OCI-LY7 (cell line): ENCODE measurements around the gene MAGEB17. TPM values are rescaled to one million over a fixed set of nuclear protein-coding genes. Genes with fewer than 3 reads are reported as not detected.

Experiments
- BruUV-seq: library from RNA; stranded (reverse); fragments of 400-500 nt; replicated peaks from 2 replicates; lab custom pipeline; 2021; lab: Mats Ljungman, UMichigan
- CTCF ChIA-PET: fragments of 300-600 bp; sonication (Branson Sonifier 250); formaldehyde crosslinking; loops from one replicate; lab custom pipeline; 2022; ENCODE audit warnings: antibody characterized with exemption; ENCODE audit not compliant: unreplicated experiment; lab: Charles Lee
- POLR2A ChIA-PET: fragments of 300-600 bp; sonication (Branson Sonifier 250); formaldehyde crosslinking; loops from one replicate; lab custom pipeline; 2022; ENCODE audit warnings: antibody characterized with exemption; lab: Charles Lee
- DNase-seq: peaks from one replicate; pipeline ENCODE4 v3.0.0-alpha.2; 2015; ENCODE audit warnings: low spot score
- H2AFZ ChIP-seq: fragments of 200-600 bp; sonication (generic), shearing (Covaris generic); 2 replicates; pipeline ENCODE4 v1.6.1; 2014; ENCODE audit warnings: mild to moderate bottlenecking, antibody characterized with exemption, low read length, moderate library complexity
- H3K27ac ChIP-seq: fragments of 200-600 bp; sonication (generic); 2 replicates; pipeline ENCODE4 v1.5.1; 2014; ENCODE audit warnings: mixed run types, low read depth, mild to moderate bottlenecking, moderate library complexity, low read length, inconsistent platforms; ENCODE audit not compliant: poor library complexity, severe bottlenecking
- H3K36me3 ChIP-seq: fragments of 200-600 bp; sonication (generic); 2 replicates; pipeline ENCODE4 v1.6.1; 2014; ENCODE audit warnings: mild to moderate bottlenecking, antibody characterized with exemption, low read length, moderate library complexity, mixed read lengths; ENCODE audit not compliant: insufficient read depth
- H3K4me1 ChIP-seq: fragments of 200-600 bp; sonication (generic); 2 replicates; pipeline ENCODE4 v1.5.1; 2014; ENCODE audit warnings: mild to moderate bottlenecking, low read length; ENCODE audit not compliant: insufficient read depth, poor library complexity, severe bottlenecking
- H3K4me2 ChIP-seq: fragments of 200-600 bp; sonication (generic); 2 replicates; pipeline ENCODE4 v1.6.1; 2014; ENCODE audit warnings: mild to moderate bottlenecking, low read length
- H3K4me3 ChIP-seq: fragments of 200-600 bp; sonication (generic); 2 replicates; pipeline ENCODE4 v1.5.1; 2014; ENCODE audit warnings: mild to moderate bottlenecking, low read depth, low read length; ENCODE audit not compliant: poor library complexity, severe bottlenecking
- H3K79me2 ChIP-seq: fragments of 200-600 bp; sonication (generic); 2 replicates; pipeline ENCODE4 v1.6.1; 2016; ENCODE audit warnings: low read depth, mild to moderate bottlenecking, low read length, moderate library complexity, mixed read lengths; ENCODE audit not compliant: insufficient read depth
- H3K9me2 ChIP-seq: fragments of 200-600 bp; sonication (generic); 2 replicates; pipeline ENCODE4 v1.6.1; 2016; ENCODE audit warnings: mild to moderate bottlenecking, low read length, mixed read lengths; ENCODE audit not compliant: insufficient read depth
- H3K9me3 ChIP-seq: fragments of 200-600 bp; sonication (generic); 2 replicates; pipeline ENCODE4 v1.6.1; 2014; ENCODE audit warnings: mild to moderate bottlenecking, mixed run types, low read length, mixed read lengths
- H4K20me1 ChIP-seq: fragments of 200-600 bp; sonication (generic); 2 replicates; pipeline ENCODE4 v1.6.1; 2014; ENCODE audit warnings: mild to moderate bottlenecking, antibody characterized with exemption, low read length, moderate library complexity, mixed read lengths; ENCODE audit not compliant: insufficient read depth
- EZH2phosphoT487 ChIP-seq: fragments of 200-600 bp; sonication (generic); IDR thresholded peaks from 2 replicates; pipeline ENCODE4 v1.6.1; 2018; ENCODE audit warnings: low read depth, borderline replicate concordance, mild to moderate bottlenecking, mixed run types, antibody characterized with exemption, low read length, moderate library complexity, mixed read lengths
- intact Hi-C: fragments of 100-400 bp; cut with micrococcal nuclease; formaldehyde crosslinking; loops from one replicate; pipeline ENCODE4 v1.10.0; 2022; ENCODE audit not compliant: unreplicated experiment
- total RNA-seq, 2 experiments: library from RNA; depleted of rRNA in 1 of 2; stranded (reverse); fragments of >200 nt in 1 of 2; shearing (Covaris generic) in 1 of 2; gene quantifications; 2 replicates each; pipeline ENCODE4 v1.2.3, GENCODE V29; 2014 to 2022
- TF ChIP-seq, protein P1 (sequence below): fragments of 200-600 bp; sonication (generic); conservative IDR thresholded peaks from 2 replicates; pipeline ENCODE4 v1.5.1; 2014; ENCODE audit warnings: mild to moderate bottlenecking, antibody characterized with exemption, low read length, moderate library complexity, mixed read lengths

MAGEB17 gene
- total RNA-seq, 2 experiments from 2014 or later, result not detected

- peak; percentile 27 for DNase-seq
- Histone ChIP-seq H4K20me1 (no peaks in the 10 kb centered on the region), H3K36me3 (peaks cover 4% of the 10 kb centered on the region; the same call in 1 of the 2 replicates), H3K4me1 (peaks cover 74% of the 10 kb centered on the region), H3K79me2 (no peaks in the 10 kb centered on the region), H3K9me2 (no peaks in the 10 kb centered on the region), H3K4me2 (peak overlapping the region; percentile 78), H3K27ac (peak overlapping the region; percentile 94), H2AFZ (no peak overlapping the region; the same call in 1 of the 2 replicates), H3K9me3 (peaks cover 20% of the 10 kb centered on the region), H3K4me3 (peak overlapping the region; percentile 39)
- intact Hi-C loops, result loop anchor here (5.0 kb wide), 2 partner anchors 188 to 268 kb away; partner anchors contain the start of gene AP1S2
- POLR2A ChIA-PET, result interaction anchor here (0.6 to 0.7 kb wide), 3 partner anchors 13 to 590 kb away, joined by 3 to 4 read pairs (median 4); no protein-coding TSS in a partner anchor
- CTCF ChIA-PET, result no interaction called here
- BruUV-seq, result no TSS peak
- TF ChIP-seq, protein P1, sequence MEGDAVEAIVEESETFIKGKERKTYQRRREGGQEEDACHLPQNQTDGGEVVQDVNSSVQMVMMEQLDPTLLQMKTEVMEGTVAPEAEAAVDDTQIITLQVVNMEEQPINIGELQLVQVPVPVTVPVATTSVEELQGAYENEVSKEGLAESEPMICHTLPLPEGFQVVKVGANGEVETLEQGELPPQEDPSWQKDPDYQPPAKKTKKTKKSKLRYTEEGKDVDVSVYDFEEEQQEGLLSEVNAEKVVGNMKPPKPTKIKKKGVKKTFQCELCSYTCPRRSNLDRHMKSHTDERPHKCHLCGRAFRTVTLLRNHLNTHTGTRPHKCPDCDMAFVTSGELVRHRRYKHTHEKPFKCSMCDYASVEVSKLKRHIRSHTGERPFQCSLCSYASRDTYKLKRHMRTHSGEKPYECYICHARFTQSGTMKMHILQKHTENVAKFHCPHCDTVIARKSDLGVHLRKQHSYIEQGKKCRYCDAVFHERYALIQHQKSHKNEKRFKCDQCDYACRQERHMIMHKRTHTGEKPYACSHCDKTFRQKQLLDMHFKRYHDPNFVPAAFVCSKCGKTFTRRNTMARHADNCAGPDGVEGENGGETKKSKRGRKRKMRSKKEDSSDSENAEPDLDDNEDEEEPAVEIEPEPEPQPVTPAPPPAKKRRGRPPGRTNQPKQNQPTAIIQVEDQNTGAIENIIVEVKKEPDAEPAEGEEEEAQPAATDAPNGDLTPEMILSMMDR, result no peak
- TF ChIP-seq EZH2phosphoT487, result no peak
Measured at GRCh38 chrX:16120431-16120830, 46.9 kb upstream of the MAGEB17 start.

DNA sequence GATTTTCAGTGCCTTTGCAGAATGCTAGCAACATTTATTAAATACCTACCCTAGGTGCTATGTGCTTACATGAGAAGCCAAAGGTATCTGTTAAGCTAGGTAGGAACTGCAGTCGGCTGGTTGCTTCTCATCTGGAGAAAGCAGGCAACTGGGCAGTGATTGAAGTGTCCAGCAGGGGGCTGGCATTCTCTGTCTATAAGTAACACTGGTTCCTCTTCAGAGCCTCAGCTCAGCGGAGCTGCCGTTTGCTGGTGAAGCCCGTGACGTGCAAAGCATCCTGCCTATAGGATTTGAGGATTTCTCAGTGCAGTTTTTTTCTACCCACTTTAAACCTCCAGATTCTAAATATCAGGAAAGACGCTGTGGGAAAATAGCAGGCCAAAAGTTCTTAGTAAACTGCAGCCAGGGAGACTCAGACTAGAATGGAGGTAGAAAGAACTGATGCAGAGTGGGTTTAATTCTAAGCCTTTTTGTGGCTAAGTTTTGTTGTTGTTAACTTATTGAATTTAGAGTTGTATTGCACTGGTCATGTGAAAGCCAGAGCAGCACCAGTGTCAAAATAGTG lies 44.0 kb upstream of the MAGEB17 start, which contains the start of gene GRPR:
TSS of gene GRPR (plus strand) at position 344 of the 565 bp plus-strand sequence. CDS start 389 bp downstream, outside the sequence.
- Histone ChIP-seq H4K20me1 (no peaks in the 10 kb centered on the region), H2AFZ (peak within 1 kb of the TSS; percentile 91; the same call in 1 of the 2 replicates), H3K36me3 (no peaks in the 10 kb centered on the region), H3K9me2 (no peaks in the 10 kb centered on the region), H3K4me1 (peaks cover 82% of the 10 kb centered on the region), H3K27ac (peak within 1 kb of the TSS; percentile 13), H3K79me2 (no peaks in the 10 kb centered on the region), H3K4me3 (no peak within 1 kb of the TSS), H3K4me2 (peak within 1 kb of the TSS; percentile 50), H3K9me3 (peaks cover 10% of the 10 kb centered on the region; the same call in 1 of the 2 replicates)
- DNase-seq, result peak; percentile 89
- ChIA-PET POLR2A (interaction anchor here (0.7 to 1.3 kb wide), 4 partner anchors 9 to 210 kb away, joined by 3 to 4 read pairs (median 4); no protein-coding TSS in a partner anchor), CTCF (no interaction called here)
- no peak for TF ChIP-seq EZH2phosphoT487
- TF ChIP-seq, protein P1, result peak; percentile 78
- no TSS peak for BruUV-seq
- intact Hi-C loops, result loop anchor here (5.0 kb wide), 2 partner anchors 191 to 271 kb away; partner anchors contain the start of gene AP1S2

DNA sequence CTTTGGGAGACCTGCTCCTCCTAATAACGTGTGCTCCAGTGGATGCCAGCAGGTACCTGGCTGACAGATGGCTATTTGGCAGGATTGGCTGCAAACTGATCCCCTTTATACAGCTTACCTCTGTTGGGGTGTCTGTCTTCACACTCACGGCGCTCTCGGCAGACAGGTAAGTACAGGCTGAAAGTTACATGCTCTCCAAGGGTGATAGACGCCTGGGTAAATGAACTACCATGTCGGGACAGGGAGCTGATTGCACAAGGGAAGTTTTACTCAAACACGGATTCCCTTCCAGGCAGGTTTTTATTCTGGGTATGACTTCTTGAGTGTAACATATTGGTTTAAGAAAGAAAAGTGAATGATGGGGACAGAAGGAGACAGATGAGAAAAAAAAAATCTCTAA lies 43.1 kb upstream of the MAGEB17 start:
- Histone ChIP-seq H3K36me3 (no peaks in the 10 kb centered on the region), H3K4me3 (no peak overlapping the region), H3K9me3 (peaks cover under 1% of the 10 kb centered on the region; the same call in 1 of the 2 replicates), H2AFZ (peak overlapping the region; percentile 87; the same call in 1 of the 2 replicates), H3K4me2 (no peak overlapping the region), H4K20me1 (no peaks in the 10 kb centered on the region), H3K27ac (no peak overlapping the region), H3K79me2 (no peaks in the 10 kb centered on the region), H3K9me2 (no peaks in the 10 kb centered on the region), H3K4me1 (peaks cover 74% of the 10 kb centered on the region)
- no peak for TF ChIP-seq EZH2phosphoT487
- TF ChIP-seq, protein P1, result no peak
- intact Hi-C loops, result loop anchor here (5.0 kb wide), 2 partner anchors 192 to 272 kb away; partner anchors contain the start of gene AP1S2
- no TSS peak for BruUV-seq
- DNase-seq, result no peak
- POLR2A ChIA-PET, result no interaction called here
- CTCF ChIA-PET, result no interaction called here
